ENCODE data around the gene HOXA5. TPM values are rescaled to one million over a fixed set of nuclear protein-coding genes. Genes with fewer than 3 reads are reported as not detected.

HOXA5 gene
- total and polyA plus RNA-seq, 2 donors (not counting 3 experiments of a cell fraction or from before 2014, with no cell fraction given) = 18.6 to 18.8 TPM

- intact Hi-C loops (cut with micrococcal nuclease) = no loop called here
- FAIRE-seq = peak; percentile 49
- BruUV-seq (replicated peaks) = no TSS peak
- no peak for TF ChIP-seq GATA2 (IDR thresholded peaks at IDR 0.05; ENCODE audit: insufficient read depth, insufficient read length, low read depth, low read length)
- no peak for TF ChIP-seq CTCF (IDR thresholded peaks at IDR 0.05; ENCODE audit: extremely low read depth in 1 of 2, insufficient read depth in 1 of 2, low read depth in 1 of 2, low read length in 2 of 2)
- no peak for TF ChIP-seq JUN (IDR thresholded peaks at IDR 0.05; ENCODE audit: borderline replicate concordance, insufficient read depth, insufficient read length, low read depth)
- no peak for TF ChIP-seq FOS (IDR thresholded peaks at IDR 0.05; ENCODE audit: borderline replicate concordance, insufficient read depth, low read length)
- no peak for TF ChIP-seq EZH2 (IDR thresholded peaks at IDR 0.05; ENCODE audit: borderline replicate concordance, low read depth, low read length, severe bottlenecking)
- DNase-seq (ENCODE audit: low read depth, low spot score) = peak; percentile 50
- H3K9ac ChIP-seq (replicated peaks; ENCODE audit: extremely low read depth, insufficient read depth, low read length) = peak overlapping the region; percentile 88
- POLR2A ChIA-PET = interaction anchor here (0.8 kb wide), 1 partner anchor 65 kb away, joined by 3 read pairs; no protein-coding TSS in a partner anchor
- peak overlapping the region; percentile 90 for H3K27ac ChIP-seq (ENCODE audit: insufficient read depth, low read depth, low read length)
- H3K9me3 ChIP-seq (replicated peaks; ENCODE audit: control insufficient read depth, insufficient read depth, low read length) = no peaks in the 10 kb centered on the region
- no peaks in the 10 kb centered on the region for H4K20me1 ChIP-seq (replicated peaks; ENCODE audit: control insufficient read depth, extremely low read depth, insufficient read depth, low read length)
- peak overlapping the region; percentile 82 to 91 (median 84) for H3K4me3 ChIP-seq (replicated peaks in 1 of 3; ENCODE audit: insufficient read depth in 1 of 3, low read depth in 1 of 3, low read length in 3 of 3)
- peak overlapping the region; percentile 3 for H2AFZ ChIP-seq (ENCODE audit: low read depth, low read length)
- peak overlapping the region; percentile 82 for H3K4me2 ChIP-seq (ENCODE audit: insufficient read depth, low read length)
- H3K36me3 ChIP-seq (ENCODE audit: control insufficient read depth in 2 of 2, extremely low read depth in 1 of 2, insufficient read depth in 2 of 2, low read length in 2 of 2) = no peaks in the 10 kb centered on the region
- peaks cover 58% of the 10 kb centered on the region for H3K4me1 ChIP-seq (ENCODE audit: control insufficient read depth, extremely low read depth, insufficient read depth, low read length)
- dilution Hi-C loops (cut with MboI; ENCODE audit: extremely low pct_ligation_motif_present, low sequenced_read_pairs) = no loop called here
- H3K79me2 ChIP-seq (ENCODE audit: control insufficient read depth, insufficient read depth, low read length) = peaks cover 87% of the 10 kb centered on the region
- no peaks in the 10 kb centered on the region for H3K9me1 ChIP-seq (replicated peaks; ENCODE audit: control insufficient read depth, extremely low read depth, insufficient read depth, low read length)
- no peaks in the 10 kb centered on the region for H3K27me3 ChIP-seq (ENCODE audit: control insufficient read depth in 2 of 2, insufficient read depth in 2 of 2, low read length in 2 of 2)
- CTCF ChIA-PET = interaction anchor here (0.9 to 6.0 kb wide), 8 partner anchors 10 to 911 kb away, joined by 3 to 49 read pairs (median 5); partner anchors contain the start of gene HOXA10
These were observed 39.6 kb upstream of the HOXA5 start for GRCh38 chr7:27182861-27183681.
